Measurements from ENCODE around the gene GRM2. TPM values are rescaled to one million over a fixed set of nuclear protein-coding genes. Genes with fewer than 3 reads are reported as not detected.

The GRM2 gene
- total RNA-seq, 1 experiment from 2014 or later = 5.6 TPM

DNA sequence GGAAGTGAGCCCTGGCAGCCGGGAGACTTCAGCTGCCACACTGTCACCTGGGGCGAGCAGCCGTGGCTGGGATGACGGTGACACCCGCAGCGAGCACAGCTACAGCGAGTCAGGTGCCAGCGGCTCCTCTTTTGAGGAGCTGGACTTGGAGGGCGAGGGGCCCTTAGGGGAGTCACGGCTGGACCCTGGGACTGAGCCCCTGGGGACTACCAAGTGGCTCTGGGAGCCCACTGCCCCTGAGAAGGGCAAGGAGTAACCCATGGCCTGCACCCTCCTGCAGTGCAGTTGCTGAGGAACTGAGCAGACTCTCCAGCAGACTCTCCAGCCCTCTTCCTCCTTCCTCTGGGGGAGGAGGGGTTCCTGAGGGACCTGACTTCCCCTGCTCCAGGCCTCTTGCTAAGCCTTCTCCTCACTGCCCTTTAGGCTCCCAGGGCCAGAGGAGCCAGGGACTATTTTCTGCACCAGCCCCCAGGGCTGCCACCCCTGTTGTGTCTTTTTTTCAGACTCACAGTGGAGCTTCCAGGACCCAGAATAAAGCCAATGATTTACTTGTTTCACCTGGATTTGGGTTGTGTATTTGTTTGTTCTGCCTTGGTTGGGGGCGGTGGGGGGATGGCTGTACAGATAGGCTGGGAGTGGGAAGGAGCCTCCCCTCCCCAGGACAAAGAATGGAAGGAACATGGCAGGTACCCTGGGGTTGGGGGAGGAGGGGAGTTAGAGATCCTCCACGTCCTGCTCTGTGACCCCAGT lies 2.9 kb upstream of the GRM2 start:
- Histone ChIP-seq H3K9me3 (ENCODE audit: low read depth, low read length, poor library complexity, severe bottlenecking) (no peaks in the 10 kb centered on the region), H3K27ac (ENCODE audit: low read depth, low read length, poor library complexity, severe bottlenecking) (no peak overlapping the region), H3K4me3 (ENCODE audit: low read depth, low read length, poor library complexity, severe bottlenecking) (no peak overlapping the region), H3K4me1 (ENCODE audit: insufficient read depth, low read length, poor library complexity, severe bottlenecking) (no peaks in the 10 kb centered on the region), H3K27me3 (replicated peaks; ENCODE audit: insufficient read depth, low read depth, low read length, poor library complexity) (no peaks in the 10 kb centered on the region), H3K36me3 (ENCODE audit: insufficient read depth, low read length, poor library complexity, severe bottlenecking) (no peaks in the 10 kb centered on the region)
- no peak for DNase-seq (ENCODE audit: low spot score)
- CTCF ChIA-PET = no interaction called here
- BruUV-seq (replicated peaks) = no TSS peak
- intact Hi-C loops (cut with micrococcal nuclease; ENCODE audit: unreplicated experiment) = no loop called here
- POLR2A ChIA-PET (ENCODE audit: low non-redundant PET) = no interaction called here
- TF ChIP-seq EZH2 (IDR thresholded peaks at IDR 0.05; ENCODE audit: borderline replicate concordance, low read depth, low read length, poor library complexity, severe bottlenecking) = no peak
- TF ChIP-seq, protein P1, sequence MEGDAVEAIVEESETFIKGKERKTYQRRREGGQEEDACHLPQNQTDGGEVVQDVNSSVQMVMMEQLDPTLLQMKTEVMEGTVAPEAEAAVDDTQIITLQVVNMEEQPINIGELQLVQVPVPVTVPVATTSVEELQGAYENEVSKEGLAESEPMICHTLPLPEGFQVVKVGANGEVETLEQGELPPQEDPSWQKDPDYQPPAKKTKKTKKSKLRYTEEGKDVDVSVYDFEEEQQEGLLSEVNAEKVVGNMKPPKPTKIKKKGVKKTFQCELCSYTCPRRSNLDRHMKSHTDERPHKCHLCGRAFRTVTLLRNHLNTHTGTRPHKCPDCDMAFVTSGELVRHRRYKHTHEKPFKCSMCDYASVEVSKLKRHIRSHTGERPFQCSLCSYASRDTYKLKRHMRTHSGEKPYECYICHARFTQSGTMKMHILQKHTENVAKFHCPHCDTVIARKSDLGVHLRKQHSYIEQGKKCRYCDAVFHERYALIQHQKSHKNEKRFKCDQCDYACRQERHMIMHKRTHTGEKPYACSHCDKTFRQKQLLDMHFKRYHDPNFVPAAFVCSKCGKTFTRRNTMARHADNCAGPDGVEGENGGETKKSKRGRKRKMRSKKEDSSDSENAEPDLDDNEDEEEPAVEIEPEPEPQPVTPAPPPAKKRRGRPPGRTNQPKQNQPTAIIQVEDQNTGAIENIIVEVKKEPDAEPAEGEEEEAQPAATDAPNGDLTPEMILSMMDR (conservative IDR thresholded peaks at IDR 0.05; ENCODE audit: low read depth, low read length) = no peak

GRCh38 chr3:51704511-51704950 lies 2.3 kb upstream of the GRM2 start:
- Histone ChIP-seq H3K36me3 (ENCODE audit: insufficient read depth, low read length, poor library complexity, severe bottlenecking) (no peaks in the 10 kb centered on the region), H3K4me3 (ENCODE audit: low read depth, low read length, poor library complexity, severe bottlenecking) (no peak overlapping the region), H3K9me3 (ENCODE audit: low read depth, low read length, poor library complexity, severe bottlenecking) (no peaks in the 10 kb centered on the region), H3K4me1 (ENCODE audit: insufficient read depth, low read length, poor library complexity, severe bottlenecking) (no peaks in the 10 kb centered on the region), H3K27ac (ENCODE audit: low read depth, low read length, poor library complexity, severe bottlenecking) (no peak overlapping the region), H3K27me3 (replicated peaks; ENCODE audit: insufficient read depth, low read depth, low read length, poor library complexity) (no peaks in the 10 kb centered on the region)
- ChIA-PET CTCF (no interaction called here), POLR2A (ENCODE audit: low non-redundant PET) (no interaction called here)
- TF ChIP-seq EZH2 (IDR thresholded peaks at IDR 0.05; ENCODE audit: borderline replicate concordance, low read depth, low read length, poor library complexity, severe bottlenecking) = no peak
- TF ChIP-seq, protein P1 (conservative IDR thresholded peaks at IDR 0.05; ENCODE audit: low read depth, low read length) = no peak
- BruUV-seq (replicated peaks) = no TSS peak
- intact Hi-C loops (cut with micrococcal nuclease; ENCODE audit: unreplicated experiment) = no loop called here
- DNase-seq (ENCODE audit: low spot score) = no peak

- Histone ChIP-seq H3K27me3 (replicated peaks; ENCODE audit: insufficient read depth, low read depth, low read length, poor library complexity) (no peaks in the 10 kb centered on the region), H3K36me3 (ENCODE audit: insufficient read depth, low read length, poor library complexity, severe bottlenecking) (no peaks in the 10 kb centered on the region), H3K9me3 (ENCODE audit: low read depth, low read length, poor library complexity, severe bottlenecking) (no peaks in the 10 kb centered on the region), H3K4me1 (ENCODE audit: insufficient read depth, low read length, poor library complexity, severe bottlenecking) (no peaks in the 10 kb centered on the region), H3K27ac (ENCODE audit: low read depth, low read length, poor library complexity, severe bottlenecking) (no peak overlapping the region), H3K4me3 (ENCODE audit: low read depth, low read length, poor library complexity, severe bottlenecking) (no peak overlapping the region)
- DNase-seq (ENCODE audit: low spot score) = no peak
- CTCF ChIA-PET = no interaction called here
- intact Hi-C loops (cut with micrococcal nuclease; ENCODE audit: unreplicated experiment) = no loop called here
- TF ChIP-seq EZH2 (IDR thresholded peaks at IDR 0.05; ENCODE audit: borderline replicate concordance, low read depth, low read length, poor library complexity, severe bottlenecking) = no peak
- TF ChIP-seq, protein P1 (conservative IDR thresholded peaks at IDR 0.05; ENCODE audit: low read depth, low read length) = no peak
- POLR2A ChIA-PET (ENCODE audit: low non-redundant PET) = no interaction called here
- BruUV-seq (replicated peaks) = no TSS peak
These were observed 1.4 kb upstream of the GRM2 start for GRCh38 chr3:51705276-51706020.

Data from A673 (cell line).